Pancreas (tissue), 10 donors: ENCODE data around the gene SPTY2D1. TPM values are rescaled to one million over a fixed set of nuclear protein-coding genes. Genes with fewer than 3 reads are reported as not detected.

Experiments
- ATAC-seq, 4 donors: fragments of 200-7000 bp; cut with Tn5 transposase; one replicate each; pipeline versions ENCODE4 v1.8.0 to v1.9.1; 2020; ENCODE audit warnings: mild to moderate bottlenecking in 4 of 4, moderate library complexity in 4 of 4
- DNase-seq, 6 donors: peaks; one replicate each; pipeline ENCODE4 v3.0.0-alpha.2; 2020
- FAIRE-seq: peaks from 2 replicates; lab custom pipeline; 2012; peaks lifted over from hg19 to GRCh38; lab: Jason Lieb, UNC
- H3K27ac ChIP-seq, 4 donors: fragments of 200-600 bp; sonication (generic); 1 replicate in 3 of 4; 2 replicates in 1 of 4; pipeline versions ENCODE4 v1.5.0 to v1.8.0; 2020
- H3K27me3 ChIP-seq, 4 donors: fragments of 200-600 bp; one replicate each; pipeline ENCODE4 v1.8.0; 2021
- H3K36me3 ChIP-seq, 3 donors: fragments of 200-600 bp; sonication (generic) in 1 of 3; one replicate each; pipeline versions ENCODE4 v1.5.0 to v1.8.0; 2020 to 2021
- H3K4me1 ChIP-seq, 3 donors: fragments of 200-600 bp; one replicate each; pipeline ENCODE4 v1.8.0; 2021
- H3K4me3 ChIP-seq, 4 donors: fragments of 200-600 bp; sonication (generic) in 2 of 4; one replicate each; pipeline versions ENCODE4 v1.5.0 to v1.8.0; 2020 to 2021
- H3K9me3 ChIP-seq, 4 donors: fragments of 200-600 bp; one replicate each; pipeline ENCODE4 v1.8.0; 2021
- WGBS, 2 donors: extraction: QIAGEN DNeasy Blood & Tissue Kit; methylation state at CpG; one replicate each; pipeline ENCODE4 v1.1.7; 2013; 5-methylcytosine and 5-hydroxymethylcytosine counted together
- intact Hi-C, 3 donors: fragments of 100-400 bp; cut with DNase I; formaldehyde crosslinking; loops; one replicate each; pipeline versions ENCODE4 v1.11.1 to v1.14.2; 2022
- polyA plus RNA-seq, 2 donors: library from polyadenylated mRNA; stranded (reverse); fragments of 200-250 nt; gene quantifications; one replicate each; pipeline ENCODE4 v1.2.3, GENCODE V29; 2013
- total RNA-seq, 6 donors: library from RNA; stranded (reverse); fragmentation: NEBNext Ultra II Directional in 4 of 6; extraction: Animal tissue kit (Norgen Biotek cat#: 25700) in 4 of 6; gene quantifications; one replicate each; pipeline versions ENCODE4 v1.2.1 to v1.2.4, GENCODE V29; 2021 to 2023
- TF ChIP-seq, protein P1 (sequence below), 4 donors: fragments of 200-600 bp; sonication (generic) in 3 of 4; IDR thresholded peaks; one replicate each; pipeline versions ENCODE4 v1.5.0 to v1.8.0; 2021; ENCODE audit warnings: antibody characterized with exemption in 4 of 4
- donor health status: healthy with polysubstance abuse.
- donor health status: DM: no; HTN: no; CAD: no; lungs with moderate emphysema.
- donor health status: DM: no; HTN: no; CAD: no.
- donor health status: control.
- donor health status: control.
- donor health status: Bipolar disorder and iron deficiency.
- donor health status: DM: yes; HTN: yes; CAD: no.
- donor health status: DM: no; HTN: no; CAD: no.
- donor health status: DM: no; HTN: no; CAD: no.
- donor health status: DM: yes; HTN: yes; CAD: no.

Gene SPTY2D1
- total and polyA plus RNA-seq, 8 donors: 1.7 to 13.6 (median 7.1) TPM

DNA sequence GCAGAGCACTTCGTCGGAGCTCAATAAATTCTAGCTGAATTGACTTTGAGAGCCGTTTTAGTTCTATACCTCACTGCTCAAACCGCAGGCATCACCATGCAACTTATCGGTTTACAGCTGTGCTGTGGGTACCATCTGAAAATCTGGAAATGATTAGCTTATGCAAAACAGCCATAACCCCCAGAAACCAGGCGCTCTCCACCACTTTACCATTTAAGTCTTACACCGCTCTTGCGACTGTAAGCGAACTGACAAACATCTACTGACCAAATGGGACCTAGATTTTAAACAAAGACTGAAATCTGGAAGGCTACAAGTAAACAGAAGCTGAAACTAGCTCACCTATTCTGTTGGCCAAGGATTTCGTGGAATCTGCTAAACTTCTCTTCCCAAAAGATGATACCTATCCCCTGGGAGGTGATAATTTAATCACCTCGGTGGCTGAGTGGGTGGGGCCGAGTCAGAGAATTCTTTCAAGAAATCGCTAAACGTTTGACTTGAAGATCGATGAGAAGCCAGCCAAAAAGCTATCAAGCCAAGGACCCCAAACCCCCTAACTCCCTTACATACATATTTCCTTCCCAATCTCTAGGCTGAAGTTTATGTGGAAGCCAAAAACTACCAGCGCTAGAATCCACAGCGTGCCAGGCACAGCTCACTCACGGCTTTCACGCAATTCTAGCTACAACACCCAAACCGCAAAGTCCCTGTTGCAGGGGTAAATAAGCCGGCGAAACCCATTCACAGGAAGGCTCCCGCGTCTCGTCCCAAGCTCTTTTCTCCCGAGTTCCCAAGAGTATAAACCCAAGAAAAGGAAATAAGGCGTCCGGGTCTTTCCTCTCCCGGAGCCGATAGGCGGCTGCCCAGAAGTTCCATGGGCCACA, 644 bp downstream of the SPTY2D1 start:
- Histone ChIP-seq H3K4me1 (peaks cover 7 to 12% (median 11%) of the 10 kb centered on the region in 3 donors), H3K9me3 (no peaks in the 10 kb centered on the region), H3K4me3 (peak overlapping the region; percentile 75 to 89 (median 78)), H3K36me3 (no peaks in the 10 kb centered on the region), H3K27ac (peak overlapping the region; percentile 86 to 93 (median 92)), H3K27me3 (no peaks in the 10 kb centered on the region)
- WGBS, 2 donors: 2 to 4% methylated on average over 31 of the region's 31 CpGs
- DNase-seq (no peak), ATAC-seq (peak in 2 of 4 donors; percentile 1 to 2), FAIRE-seq (no peak)
- intact Hi-C loops: no loop called here
- TF ChIP-seq, protein P1, sequence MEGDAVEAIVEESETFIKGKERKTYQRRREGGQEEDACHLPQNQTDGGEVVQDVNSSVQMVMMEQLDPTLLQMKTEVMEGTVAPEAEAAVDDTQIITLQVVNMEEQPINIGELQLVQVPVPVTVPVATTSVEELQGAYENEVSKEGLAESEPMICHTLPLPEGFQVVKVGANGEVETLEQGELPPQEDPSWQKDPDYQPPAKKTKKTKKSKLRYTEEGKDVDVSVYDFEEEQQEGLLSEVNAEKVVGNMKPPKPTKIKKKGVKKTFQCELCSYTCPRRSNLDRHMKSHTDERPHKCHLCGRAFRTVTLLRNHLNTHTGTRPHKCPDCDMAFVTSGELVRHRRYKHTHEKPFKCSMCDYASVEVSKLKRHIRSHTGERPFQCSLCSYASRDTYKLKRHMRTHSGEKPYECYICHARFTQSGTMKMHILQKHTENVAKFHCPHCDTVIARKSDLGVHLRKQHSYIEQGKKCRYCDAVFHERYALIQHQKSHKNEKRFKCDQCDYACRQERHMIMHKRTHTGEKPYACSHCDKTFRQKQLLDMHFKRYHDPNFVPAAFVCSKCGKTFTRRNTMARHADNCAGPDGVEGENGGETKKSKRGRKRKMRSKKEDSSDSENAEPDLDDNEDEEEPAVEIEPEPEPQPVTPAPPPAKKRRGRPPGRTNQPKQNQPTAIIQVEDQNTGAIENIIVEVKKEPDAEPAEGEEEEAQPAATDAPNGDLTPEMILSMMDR (IDR thresholded peaks at IDR 0.05): no peak

DNA sequence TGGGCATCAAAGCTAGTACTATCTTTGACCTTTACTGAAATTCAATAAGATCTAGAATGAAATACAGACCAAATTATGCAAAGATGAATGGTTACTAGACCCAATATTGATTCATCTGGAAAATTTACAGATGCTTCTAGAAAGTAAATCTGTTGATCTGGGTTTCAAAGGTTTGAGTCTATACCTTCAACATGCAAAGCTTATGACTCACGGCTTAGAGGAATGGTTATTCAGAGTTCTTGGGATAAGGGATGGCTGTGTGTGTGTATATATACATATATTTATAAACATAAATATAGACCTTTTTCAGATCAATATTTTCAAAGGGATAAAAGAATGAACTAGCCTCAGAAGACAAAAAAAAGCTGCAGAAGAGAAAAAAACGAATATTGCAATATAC, 1.3 kb downstream of the SPTY2D1 start:
- ATAC-seq (no peak), DNase-seq (no peak), FAIRE-seq (no peak)
- WGBS, 2 donors: 22 to 32% methylated on average over 2 of the region's 2 CpGs
- H3K9me3 ChIP-seq: no peaks in the 10 kb centered on the region
- no peaks in the 10 kb centered on the region for H3K36me3 ChIP-seq
- H3K27ac ChIP-seq: no peak overlapping the region
- no peaks in the 10 kb centered on the region for H3K27me3 ChIP-seq
- H3K4me1 ChIP-seq: peaks cover 7 to 12% (median 11%) of the 10 kb centered on the region in 3 donors
- TF ChIP-seq, protein P1 (IDR thresholded peaks at IDR 0.05): no peak
- intact Hi-C loops: no loop called here
- H3K4me3 ChIP-seq: peak overlapping the region in 1 of 4 donors; percentile 89

DNA sequence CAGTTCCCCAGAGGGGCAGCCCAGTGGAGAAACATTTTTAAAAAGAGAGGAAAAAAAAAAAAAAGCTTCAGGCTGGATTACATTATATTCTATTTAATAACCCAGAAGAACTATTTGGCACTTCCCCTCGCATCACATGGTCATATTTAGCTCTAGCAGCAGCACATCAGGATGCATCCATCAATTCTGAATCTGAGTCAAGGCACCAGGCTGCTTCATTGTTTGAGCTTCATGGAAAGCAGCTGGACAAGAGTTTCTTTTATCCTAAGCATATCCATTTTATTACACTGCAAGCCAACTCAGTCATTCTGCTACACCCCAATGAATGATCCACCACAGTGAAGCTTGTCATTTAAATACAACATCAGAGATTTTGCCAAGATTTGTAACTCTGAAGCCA, 10.0 kb downstream of the SPTY2D1 start:
- H3K36me3 ChIP-seq: no peaks in the 10 kb centered on the region
- FAIRE-seq (no peak), DNase-seq (no peak), ATAC-seq (no peak)
- H3K27ac ChIP-seq: no peak overlapping the region
- no peaks in the 10 kb centered on the region for H3K27me3 ChIP-seq
- H3K4me1 ChIP-seq: peaks cover 0 to 4% (median 1%) of the 10 kb centered on the region in 3 donors
- intact Hi-C loops: no loop called here
- H3K4me3 ChIP-seq: no peak overlapping the region
- 93 to 100% methylated on average over 1 of the region's 1 CpG for WGBS, 2 donors
- TF ChIP-seq, protein P1 (IDR thresholded peaks at IDR 0.05): no peak
- no peaks in the 10 kb centered on the region for H3K9me3 ChIP-seq

DNA sequence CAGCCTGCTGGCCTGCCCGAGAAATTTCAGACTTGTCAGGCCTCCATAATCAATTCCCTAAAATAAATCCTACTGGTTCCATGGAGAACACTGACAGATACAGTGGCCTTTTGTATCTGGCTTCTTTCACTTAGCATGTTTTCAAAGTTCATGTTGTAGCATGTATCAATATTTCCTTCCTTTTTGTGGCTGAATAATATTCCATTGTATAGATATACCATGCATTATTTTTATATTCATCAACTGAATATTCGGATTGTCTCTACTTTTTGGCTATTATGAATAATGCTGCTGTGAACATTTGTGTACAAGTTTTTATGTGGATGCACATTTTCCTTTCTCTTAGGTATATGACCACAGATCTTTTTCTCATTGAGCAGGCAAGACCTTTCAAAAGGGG, 10.4 kb downstream of the SPTY2D1 start:
- Histone ChIP-seq H3K27ac (no peak overlapping the region), H3K4me3 (no peak overlapping the region), H3K36me3 (no peaks in the 10 kb centered on the region), H3K4me1 (peaks cover 4 to 8% (median 6%) of the 10 kb centered on the region in 3 donors), H3K27me3 (no peaks in the 10 kb centered on the region), H3K9me3 (no peaks in the 10 kb centered on the region)
- intact Hi-C loops: no loop called here
- ATAC-seq (no peak), DNase-seq (no peak), FAIRE-seq (no peak)
- TF ChIP-seq, protein P1 (IDR thresholded peaks at IDR 0.05): no peak
- 94 to 97% methylated on average over 2 of the region's 2 CpGs for WGBS, 2 donors
